ENCODE measurements around the gene CLEC16A.

The CLEC16A gene

GRCh38 chr16:11125936-11126335 lies 181.6 kb downstream of the CLEC16A start:
- TF ChIP-seq MAX (IDR thresholded peaks at IDR 0.05) (no peak), FOXM1 (IDR thresholded peaks at IDR 0.05; ENCODE audit: borderline replicate concordance, low read depth) (no peak), REST (IDR thresholded peaks at IDR 0.05; ENCODE audit: low read depth) (no peak), NFIC (IDR thresholded peaks at IDR 0.05) (no peak), CEBPB (IDR thresholded peaks at IDR 0.05) (no peak), YY1 (IDR thresholded peaks at IDR 0.05; ENCODE audit: low read depth) (no peak)
- TF ChIP-seq, protein P1, sequence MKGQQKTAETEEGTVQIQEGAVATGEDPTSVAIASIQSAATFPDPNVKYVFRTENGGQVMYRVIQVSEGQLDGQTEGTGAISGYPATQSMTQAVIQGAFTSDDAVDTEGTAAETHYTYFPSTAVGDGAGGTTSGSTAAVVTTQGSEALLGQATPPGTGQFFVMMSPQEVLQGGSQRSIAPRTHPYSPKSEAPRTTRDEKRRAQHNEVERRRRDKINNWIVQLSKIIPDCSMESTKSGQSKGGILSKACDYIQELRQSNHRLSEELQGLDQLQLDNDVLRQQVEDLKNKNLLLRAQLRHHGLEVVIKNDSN (IDR thresholded peaks at IDR 0.05), result no peak

DNA sequence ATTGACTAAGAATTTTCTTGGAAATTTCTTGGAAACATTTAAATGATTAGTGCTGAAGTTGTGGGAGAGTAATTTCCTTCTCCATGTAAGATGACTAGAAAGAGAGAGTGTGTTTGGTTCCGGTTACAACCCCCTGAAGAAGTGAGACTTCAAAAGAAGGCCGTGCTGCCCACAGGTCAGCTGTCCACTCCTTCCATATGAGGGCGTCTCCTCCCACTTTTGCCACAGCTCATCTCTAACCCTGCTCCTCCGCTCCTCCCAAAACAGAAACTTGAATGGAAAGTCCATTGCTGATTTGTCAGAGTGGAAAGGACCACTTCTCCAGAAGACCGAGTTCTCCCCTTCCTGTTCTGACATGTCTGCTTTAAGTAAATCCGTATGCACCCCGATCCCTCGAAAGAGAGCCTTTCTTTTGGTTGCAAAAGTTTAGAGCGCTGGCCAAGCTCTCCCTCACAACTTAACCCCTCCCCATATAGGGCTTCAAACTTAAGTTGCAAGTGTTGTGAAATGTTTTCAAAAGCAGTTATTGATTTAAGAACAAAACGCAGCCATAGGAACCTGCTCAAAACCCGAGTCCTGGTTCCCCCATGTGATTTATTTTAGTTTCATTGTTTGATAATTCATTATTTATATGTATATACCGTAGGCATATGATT lies 182.2 kb downstream of the CLEC16A start:
- TF ChIP-seq REST (IDR thresholded peaks at IDR 0.05; ENCODE audit: low read depth) (no peak), CEBPB (IDR thresholded peaks at IDR 0.05) (no peak), CREB1 (IDR thresholded peaks at IDR 0.05; ENCODE audit: low read depth) (no peak), ZBTB7A (IDR thresholded peaks at IDR 0.05; ENCODE audit: low read depth) (no peak), RAD21 (IDR thresholded peaks at IDR 0.05; ENCODE audit: low read depth) (no peak), NFIC (IDR thresholded peaks at IDR 0.05) (no peak), EGR1 (IDR thresholded peaks at IDR 0.05) (no peak), EP300 (IDR thresholded peaks at IDR 0.05; ENCODE audit: borderline replicate concordance) (no peak), FOXM1 (IDR thresholded peaks at IDR 0.05; ENCODE audit: borderline replicate concordance, low read depth) (no peak), TAF1 (IDR thresholded peaks at IDR 0.05; ENCODE audit: low read depth) (no peak), YY1 (IDR thresholded peaks at IDR 0.05; ENCODE audit: low read depth) (no peak), TCF12 (IDR thresholded peaks at IDR 0.05; ENCODE audit: low read depth) (no peak), TEAD4 (IDR thresholded peaks at IDR 0.05) (no peak), MAX (IDR thresholded peaks at IDR 0.05) (no peak)
- TF ChIP-seq, protein P1 (IDR thresholded peaks at IDR 0.05), result no peak

DNA sequence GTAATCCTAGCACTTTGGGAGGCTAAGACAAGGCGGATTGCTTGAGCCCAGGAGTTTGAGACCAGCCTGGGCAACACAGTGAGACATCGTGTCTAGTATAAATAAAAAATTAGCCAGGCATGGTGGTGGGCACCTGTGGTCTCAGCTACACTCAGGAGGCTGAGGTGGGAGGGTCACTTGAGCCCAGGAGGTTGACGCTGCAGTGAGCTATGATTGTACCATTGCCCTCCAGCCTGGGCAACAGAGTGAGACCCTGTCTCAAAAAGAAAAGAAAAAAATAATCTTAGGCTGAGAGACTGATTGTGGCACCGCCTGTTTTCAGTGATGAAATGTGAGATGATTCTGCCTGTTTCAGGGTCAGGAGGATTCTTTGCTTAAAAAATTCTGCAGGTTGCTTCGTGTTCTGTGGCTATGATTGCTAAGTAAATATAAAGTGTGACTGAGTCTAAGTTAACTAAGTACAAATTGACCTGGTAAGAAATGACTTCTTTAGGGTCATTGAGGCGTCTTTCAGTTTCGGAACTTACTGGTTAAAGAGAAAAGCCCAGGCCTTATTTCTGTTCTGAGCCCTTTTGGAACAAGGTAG lies 183.3 kb downstream of the CLEC16A start:
- no peak for TF ChIP-seq EP300 (IDR thresholded peaks at IDR 0.05; ENCODE audit: borderline replicate concordance)
- no peak for TF ChIP-seq CREB1 (IDR thresholded peaks at IDR 0.05; ENCODE audit: low read depth)
- TF ChIP-seq TEAD4 (IDR thresholded peaks at IDR 0.05), result no peak
- no peak for TF ChIP-seq FOXM1 (IDR thresholded peaks at IDR 0.05; ENCODE audit: borderline replicate concordance, low read depth)
- TF ChIP-seq MAX (IDR thresholded peaks at IDR 0.05), result no peak
- no peak for TF ChIP-seq EGR1 (IDR thresholded peaks at IDR 0.05)
- TF ChIP-seq, protein P1 (IDR thresholded peaks at IDR 0.05), result no peak
- no peak for TF ChIP-seq REST (IDR thresholded peaks at IDR 0.05; ENCODE audit: low read depth)
- no peak for TF ChIP-seq TCF12 (IDR thresholded peaks at IDR 0.05; ENCODE audit: low read depth)
- TF ChIP-seq RAD21 (IDR thresholded peaks at IDR 0.05; ENCODE audit: low read depth), result no peak
- no peak for TF ChIP-seq TAF1 (IDR thresholded peaks at IDR 0.05; ENCODE audit: low read depth)
- TF ChIP-seq NFIC (IDR thresholded peaks at IDR 0.05), result no peak
- no peak for TF ChIP-seq CEBPB (IDR thresholded peaks at IDR 0.05)
- no peak for TF ChIP-seq YY1 (IDR thresholded peaks at IDR 0.05; ENCODE audit: low read depth)
- no peak for TF ChIP-seq ZBTB7A (IDR thresholded peaks at IDR 0.05; ENCODE audit: low read depth)
